Vagina (tissue), 2 donors: Measurements from ENCODE around the gene MYO1D. TPM values are rescaled to one million over a fixed set of nuclear protein-coding genes. Genes with fewer than 3 reads are reported as not detected.

Experiments used
- DNase-seq, 2 donors: peaks; one replicate each; pipeline ENCODE4 v3.0.0-alpha.2; 2017; ENCODE audit errors: extremely low spot score in 2 of 2
- H3K27ac ChIP-seq: fragments of 200-600 bp; sonication (generic); one replicate; pipeline ENCODE4 v1.5.1; 2019
- H3K27me3 ChIP-seq: fragments of 200-600 bp; sonication (generic); one replicate; pipeline ENCODE4 v1.5.1; 2019
- H3K36me3 ChIP-seq, 2 donors: fragments of 200-600 bp; sonication (generic); one replicate each; pipeline ENCODE4 v1.5.1; 2017 to 2019
- H3K4me1 ChIP-seq: fragments of 200-600 bp; sonication (generic); one replicate; pipeline ENCODE4 v1.5.1; 2019
- H3K4me3 ChIP-seq, 2 donors: fragments of 200-600 bp; sonication (generic); 1 replicate in 1 of 2; 2 replicates in 1 of 2; pipeline ENCODE4 v1.5.1; 2016 to 2019
- H3K9me3 ChIP-seq: fragments of 200-600 bp; sonication (generic); one replicate; pipeline ENCODE4 v1.5.1; 2019
- POLR2A ChIP-seq, 2 donors: fragments of 450-650 bp; IDR thresholded peaks; one replicate each; pipeline ENCODE4 v1.6.1; 2017; ENCODE audit warnings: antibody characterized with exemption in 2 of 2, mild to moderate bottlenecking in 2 of 2, moderate library complexity in 2 of 2
- POLR2AphosphoS5 ChIP-seq, 2 donors: sonication (generic); formaldehyde crosslinking; IDR thresholded peaks; one replicate each; pipeline ENCODE4 v1.9.0; 2017; ENCODE audit warnings: antibody characterized with exemption in 2 of 2, mild to moderate bottlenecking in 2 of 2, low read depth in 1 of 2; ENCODE audit not compliant: insufficient read depth in 1 of 2
- intact Hi-C: fragments of 100-400 bp; cut with DNase I; formaldehyde crosslinking; loops from one replicate; pipeline ENCODE4 v1.15.1; 2023
- total RNA-seq: library from RNA; depleted of rRNA; stranded (reverse); fragments of >200 nt; gene quantifications from one replicate; pipeline ENCODE4 v1.2.3, GENCODE V29; 2016
- TF ChIP-seq, protein P1 (sequence below), 3 experiments: fragments of 450-650 bp in 2 of 3; fragments of 200-600 bp in 1 of 3; sonication (generic) in 1 of 3; IDR thresholded peaks; one replicate each; pipeline ENCODE4 v1.5.1; 2017 to 2019; ENCODE audit warnings: antibody characterized with exemption in 3 of 3, mild to moderate bottlenecking in 2 of 3, moderate library complexity in 2 of 3

The MYO1D gene
- total RNA-seq, 1 donor from 2014 or later: 44.7 TPM

DNA sequence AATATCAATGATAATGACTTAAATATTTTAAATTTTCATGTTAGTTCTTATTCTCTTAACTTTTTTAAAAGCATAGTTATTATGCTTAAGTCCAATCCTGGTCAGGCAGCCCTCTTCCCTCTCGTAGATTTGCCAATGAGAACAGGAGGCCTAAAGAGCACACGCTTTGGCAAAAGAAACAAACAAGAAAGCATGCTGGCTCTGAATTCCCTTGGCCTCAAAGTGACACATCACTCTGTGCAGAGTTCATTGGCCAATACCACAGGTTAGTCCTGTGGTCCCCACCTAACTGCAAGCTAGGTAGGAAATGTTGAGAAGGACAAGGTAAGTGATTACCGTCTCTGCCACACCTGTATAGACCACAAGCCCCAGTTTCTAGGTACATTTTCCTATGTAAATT is 61.5 kb downstream of the MYO1D start:
- Histone ChIP-seq H3K4me3 (no peak overlapping the region), H3K4me1 (peaks cover 7% of the 10 kb centered on the region), H3K36me3 (no peaks in the 10 kb centered on the region), H3K27ac (no peak overlapping the region), H3K9me3 (no peaks in the 10 kb centered on the region), H3K27me3 (no peaks in the 10 kb centered on the region)
- DNase-seq: no peak
- intact Hi-C loops: no loop called here
- TF ChIP-seq POLR2A (IDR thresholded peaks at IDR 0.05): no peak
- no peak for TF ChIP-seq POLR2AphosphoS5 (IDR thresholded peaks at IDR 0.05; ENCODE audit: insufficient read depth in 1 of 2, low read depth in 1 of 2)
- TF ChIP-seq, protein P1, sequence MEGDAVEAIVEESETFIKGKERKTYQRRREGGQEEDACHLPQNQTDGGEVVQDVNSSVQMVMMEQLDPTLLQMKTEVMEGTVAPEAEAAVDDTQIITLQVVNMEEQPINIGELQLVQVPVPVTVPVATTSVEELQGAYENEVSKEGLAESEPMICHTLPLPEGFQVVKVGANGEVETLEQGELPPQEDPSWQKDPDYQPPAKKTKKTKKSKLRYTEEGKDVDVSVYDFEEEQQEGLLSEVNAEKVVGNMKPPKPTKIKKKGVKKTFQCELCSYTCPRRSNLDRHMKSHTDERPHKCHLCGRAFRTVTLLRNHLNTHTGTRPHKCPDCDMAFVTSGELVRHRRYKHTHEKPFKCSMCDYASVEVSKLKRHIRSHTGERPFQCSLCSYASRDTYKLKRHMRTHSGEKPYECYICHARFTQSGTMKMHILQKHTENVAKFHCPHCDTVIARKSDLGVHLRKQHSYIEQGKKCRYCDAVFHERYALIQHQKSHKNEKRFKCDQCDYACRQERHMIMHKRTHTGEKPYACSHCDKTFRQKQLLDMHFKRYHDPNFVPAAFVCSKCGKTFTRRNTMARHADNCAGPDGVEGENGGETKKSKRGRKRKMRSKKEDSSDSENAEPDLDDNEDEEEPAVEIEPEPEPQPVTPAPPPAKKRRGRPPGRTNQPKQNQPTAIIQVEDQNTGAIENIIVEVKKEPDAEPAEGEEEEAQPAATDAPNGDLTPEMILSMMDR (IDR thresholded peaks at IDR 0.05): no peak

DNA sequence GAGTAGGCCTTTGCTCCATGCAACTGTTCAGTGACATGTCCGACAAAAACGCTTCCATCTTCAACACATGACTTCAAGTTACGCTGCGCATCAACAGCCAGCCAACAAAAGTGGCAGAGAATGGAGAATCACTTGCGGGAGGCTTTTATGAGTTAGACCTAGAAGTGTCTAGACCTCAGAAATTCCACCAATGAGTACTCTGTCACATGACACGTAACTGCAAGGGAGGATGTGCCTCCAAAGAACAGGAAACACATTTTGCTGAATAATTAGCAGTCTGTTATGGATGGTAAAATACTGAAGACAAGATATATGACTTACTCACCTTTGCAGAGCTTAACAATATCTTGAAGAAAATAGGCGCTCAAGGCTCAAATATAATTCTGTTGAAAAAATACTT is 62.1 kb downstream of the MYO1D start:
- no peak for DNase-seq
- Histone ChIP-seq H3K4me3 (no peak overlapping the region), H3K36me3 (no peaks in the 10 kb centered on the region), H3K27me3 (no peaks in the 10 kb centered on the region), H3K27ac (no peak overlapping the region), H3K9me3 (no peaks in the 10 kb centered on the region), H3K4me1 (peaks cover 7% of the 10 kb centered on the region)
- intact Hi-C loops: no loop called here
- TF ChIP-seq, protein P1 (IDR thresholded peaks at IDR 0.05): no peak
- TF ChIP-seq POLR2AphosphoS5 (IDR thresholded peaks at IDR 0.05; ENCODE audit: insufficient read depth in 1 of 2, low read depth in 1 of 2): no peak
- no peak for TF ChIP-seq POLR2A (IDR thresholded peaks at IDR 0.05)

DNA sequence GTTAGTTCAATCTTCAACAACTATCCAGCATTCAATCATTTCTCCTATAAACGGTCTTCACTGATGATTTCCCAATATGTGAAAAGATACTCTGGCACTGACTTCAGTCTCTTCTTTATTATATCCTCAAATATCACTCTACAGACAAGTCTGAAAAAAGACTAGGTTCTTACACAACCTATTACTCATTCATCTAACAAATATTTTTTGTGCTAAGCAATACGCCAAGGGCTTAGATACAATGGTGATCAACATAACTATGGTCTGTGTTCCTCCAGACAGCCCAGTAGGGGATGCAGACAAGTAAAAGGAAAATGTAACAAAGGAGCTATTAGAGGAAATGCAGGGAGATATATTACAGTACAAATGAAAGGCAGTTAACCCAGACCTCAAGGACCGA is 63.9 kb downstream of the MYO1D start:
- no peaks in the 10 kb centered on the region for H3K27me3 ChIP-seq
- TF ChIP-seq, protein P1 (IDR thresholded peaks at IDR 0.05): no peak
- TF ChIP-seq POLR2AphosphoS5 (IDR thresholded peaks at IDR 0.05; ENCODE audit: insufficient read depth in 1 of 2, low read depth in 1 of 2): no peak
- TF ChIP-seq POLR2A (IDR thresholded peaks at IDR 0.05): no peak
- no peak overlapping the region for H3K27ac ChIP-seq
- peaks cover 7% of the 10 kb centered on the region for H3K4me1 ChIP-seq
- H3K36me3 ChIP-seq: no peaks in the 10 kb centered on the region
- no peaks in the 10 kb centered on the region for H3K9me3 ChIP-seq
- intact Hi-C loops: no loop called here
- H3K4me3 ChIP-seq: no peak overlapping the region
- no peak for DNase-seq

DNA sequence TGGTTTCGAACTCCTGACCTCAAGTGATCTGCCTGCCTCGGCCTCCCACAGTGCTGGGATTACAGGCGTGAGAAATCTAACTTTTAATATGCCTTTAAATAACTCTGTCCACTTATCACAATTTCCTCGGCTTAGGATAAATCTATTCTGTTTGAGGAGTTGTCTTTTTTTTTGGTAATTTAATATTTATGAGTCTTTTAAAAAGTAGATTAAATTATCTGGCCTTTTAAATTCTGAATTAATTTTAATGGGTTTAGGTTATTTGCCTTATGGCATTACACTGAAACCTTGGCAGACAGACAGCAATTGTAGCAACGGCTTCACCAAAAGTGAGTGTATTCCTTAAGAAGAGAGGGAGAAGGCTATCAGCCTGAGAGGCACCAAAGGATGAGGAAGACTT is 66.2 kb downstream of the MYO1D start:
- peaks cover 15% of the 10 kb centered on the region for H3K4me1 ChIP-seq
- no peak for DNase-seq
- H3K9me3 ChIP-seq: no peaks in the 10 kb centered on the region
- intact Hi-C loops: no loop called here
- H3K36me3 ChIP-seq: no peaks in the 10 kb centered on the region
- H3K27ac ChIP-seq: no peak overlapping the region
- TF ChIP-seq POLR2AphosphoS5 (IDR thresholded peaks at IDR 0.05; ENCODE audit: insufficient read depth in 1 of 2, low read depth in 1 of 2): no peak
- TF ChIP-seq, protein P1 (IDR thresholded peaks at IDR 0.05): no peak
- TF ChIP-seq POLR2A (IDR thresholded peaks at IDR 0.05): no peak
- H3K4me3 ChIP-seq: no peak overlapping the region
- no peaks in the 10 kb centered on the region for H3K27me3 ChIP-seq

DNA sequence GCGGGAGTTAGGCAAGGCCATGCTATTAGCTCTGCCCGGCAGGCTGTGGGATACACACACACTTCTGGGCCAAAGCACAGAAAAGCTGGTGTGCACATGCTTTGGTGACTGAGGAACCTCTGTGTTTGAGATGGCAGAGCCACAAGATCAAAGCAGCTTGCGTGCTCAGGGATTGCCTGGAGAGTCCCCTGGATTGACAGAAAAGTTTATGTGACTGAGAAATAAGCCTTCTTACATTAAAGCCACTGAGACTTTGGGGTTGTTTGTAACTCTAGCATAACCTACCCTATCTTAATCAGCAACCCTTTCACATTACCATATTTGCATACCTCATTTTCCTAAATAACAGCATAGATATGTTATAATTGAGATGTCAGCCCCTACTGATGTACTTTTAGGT is 69.3 kb downstream of the MYO1D start:
- no peaks in the 10 kb centered on the region for H3K36me3 ChIP-seq
- intact Hi-C loops: no loop called here
- DNase-seq: no peak
- H3K27ac ChIP-seq: no peak overlapping the region
- H3K4me3 ChIP-seq: no peak overlapping the region
- no peaks in the 10 kb centered on the region for H3K27me3 ChIP-seq
- no peaks in the 10 kb centered on the region for H3K9me3 ChIP-seq
- TF ChIP-seq, protein P1 (IDR thresholded peaks at IDR 0.05): no peak
- TF ChIP-seq POLR2AphosphoS5 (IDR thresholded peaks at IDR 0.05; ENCODE audit: insufficient read depth in 1 of 2, low read depth in 1 of 2) (no peak), POLR2A (IDR thresholded peaks at IDR 0.05) (no peak)
- peaks cover 21% of the 10 kb centered on the region for H3K4me1 ChIP-seq
